ENCODE results near the gene ADPRHL1.

GRCh38 chr13:113489549-113490495 is 36.5 kb upstream of the ADPRHL1 start:
- TF ChIP-seq EZH2phosphoT487 (IDR thresholded peaks at IDR 0.05; ENCODE audit: low read depth, severe bottlenecking, unreplicated experiment), result no peak
- no peak for TF ChIP-seq CTCF (IDR thresholded peaks at IDR 0.05; ENCODE audit: poor library complexity)
- no peak for TF ChIP-seq EZH2 (IDR thresholded peaks at IDR 0.05; ENCODE audit: borderline replicate concordance)
